SU-DHL-6 (cell line): ENCODE data around the gene TMEM245.

Experiments used
- H2AFZ ChIP-seq: fragments of 200-600 bp; sonication (generic); 2 replicates; pipeline ENCODE4 v1.6.1; 2014; ENCODE audit warnings: low read depth, mild to moderate bottlenecking, moderate library complexity, mixed read lengths, antibody characterized with exemption, low read length; ENCODE audit not compliant: severe bottlenecking
- H3F3A ChIP-seq: fragments of 200-600 bp; shearing (Covaris generic); 2 replicates; pipeline ENCODE4 v1.6.0; 2016; ENCODE audit warnings: antibody characterized with exemption, mild to moderate bottlenecking; ENCODE audit not compliant: insufficient read depth
- H3K27ac ChIP-seq: fragments of 200-600 bp; sonication (generic); 2 replicates; pipeline ENCODE4 v1.5.1; 2016; ENCODE audit warnings: low read depth, mild to moderate bottlenecking, low read length, moderate library complexity, mixed read lengths
- H3K27me3 ChIP-seq: fragments of 200-600 bp; sonication (generic), shearing (Covaris generic); 2 replicates; pipeline ENCODE4 v1.6.0; 2014; ENCODE audit warnings: mild to moderate bottlenecking, low read length
- H3K36me3 ChIP-seq: fragments of 200-600 bp; sonication (generic); 2 replicates; pipeline ENCODE4 v1.6.1; 2014; ENCODE audit warnings: mild to moderate bottlenecking, low read length, mixed read lengths
- H3K4me2 ChIP-seq: fragments of 300-600, 200-600 bp; shearing (Covaris generic), sonication (generic); 2 replicates; pipeline ENCODE4 v1.6.0; 2014; ENCODE audit warnings: low read length, low read depth, mild to moderate bottlenecking; ENCODE audit not compliant: poor library complexity, severe bottlenecking
- H3K4me3 ChIP-seq: fragments of 200-600 bp; sonication (generic); 2 replicates; pipeline ENCODE4 v1.5.1; 2014; ENCODE audit warnings: antibody characterized with exemption, low read length, mild to moderate bottlenecking, mixed read lengths; ENCODE audit not compliant: insufficient read depth, poor library complexity, severe bottlenecking
- H3K79me2 ChIP-seq: fragments of 200-600 bp; sonication (generic); 2 replicates; pipeline ENCODE4 v1.6.1; 2014; ENCODE audit warnings: mild to moderate bottlenecking, low read length, moderate library complexity; ENCODE audit not compliant: insufficient read depth
- H3K9ac ChIP-seq: fragments of 200-600 bp; sonication (generic); 2 replicates; pipeline ENCODE4 v1.7.0; 2014; ENCODE audit warnings: mild to moderate bottlenecking, low read length
- H3K9me2 ChIP-seq: fragments of 200-600 bp; sonication (generic); replicated peaks from 2 replicates; pipeline ENCODE4 v1.6.1; 2014; ENCODE audit warnings: low read length; ENCODE audit not compliant: insufficient read depth
- H3K9me3 ChIP-seq: fragments of 200-600 bp; sonication (generic); 2 replicates; pipeline ENCODE4 v1.6.1; 2014; ENCODE audit warnings: low read length, mixed read lengths; ENCODE audit not compliant: insufficient read depth
- H4K20me1 ChIP-seq: fragments of 200-600 bp; sonication (generic); 2 replicates; pipeline ENCODE4 v1.6.1; 2014; ENCODE audit warnings: low read depth, mild to moderate bottlenecking, antibody characterized with exemption, low read length, moderate library complexity, mixed read lengths
- EZH2phosphoT487 ChIP-seq: fragments of 200-600 bp; sonication (generic), shearing (Covaris generic); conservative IDR thresholded peaks from 2 replicates; pipeline ENCODE4 v1.6.1; 2018; ENCODE audit warnings: mild to moderate bottlenecking, antibody characterized with exemption, low read length, moderate library complexity, mixed read lengths
- TF ChIP-seq, protein P1 (sequence below): fragments of 200-600 bp; sonication (generic); IDR thresholded peaks from one replicate; pipeline ENCODE4 v1.5.1; 2017; ENCODE audit warnings: antibody characterized with exemption, mild to moderate bottlenecking, low read length, moderate library complexity; ENCODE audit not compliant: insufficient read depth, poor library complexity, severe bottlenecking

The TMEM245 gene

DNA sequence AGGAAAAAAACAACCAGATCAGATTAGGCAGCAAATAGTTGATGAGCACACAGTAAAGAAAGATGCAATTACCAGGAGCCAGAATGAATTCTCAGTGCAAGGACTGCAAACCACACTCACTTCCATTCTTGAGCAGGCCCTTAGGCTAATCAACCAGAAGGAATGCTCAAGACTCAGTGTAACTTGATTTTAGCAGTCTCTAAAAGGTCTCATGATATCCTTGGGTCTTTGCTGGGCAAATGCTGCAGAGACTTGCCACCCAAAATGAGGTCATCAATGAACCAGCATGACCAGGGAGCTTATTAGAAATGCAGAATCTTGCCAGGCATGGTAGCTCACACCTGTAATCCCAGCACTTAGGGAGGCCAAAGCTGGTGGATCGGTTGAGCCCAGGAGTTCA lies 20.1 kb upstream of the TMEM245 start:
- Histone ChIP-seq H3K4me2 (no peak overlapping the region), H3K9me2 (no peaks in the 10 kb centered on the region), H3K9ac (no peak overlapping the region), H3K9me3 (no peaks in the 10 kb centered on the region), H2AFZ (no peak overlapping the region), H3K27ac (no peak overlapping the region), H3K27me3 (no peaks in the 10 kb centered on the region; the same call in 1 of the 2 replicates), H3K36me3 (no peaks in the 10 kb centered on the region), H4K20me1 (no peaks in the 10 kb centered on the region), H3K79me2 (no peaks in the 10 kb centered on the region), H3F3A (no peaks in the 10 kb centered on the region), H3K4me3 (no peak overlapping the region)
- TF ChIP-seq, protein P1, sequence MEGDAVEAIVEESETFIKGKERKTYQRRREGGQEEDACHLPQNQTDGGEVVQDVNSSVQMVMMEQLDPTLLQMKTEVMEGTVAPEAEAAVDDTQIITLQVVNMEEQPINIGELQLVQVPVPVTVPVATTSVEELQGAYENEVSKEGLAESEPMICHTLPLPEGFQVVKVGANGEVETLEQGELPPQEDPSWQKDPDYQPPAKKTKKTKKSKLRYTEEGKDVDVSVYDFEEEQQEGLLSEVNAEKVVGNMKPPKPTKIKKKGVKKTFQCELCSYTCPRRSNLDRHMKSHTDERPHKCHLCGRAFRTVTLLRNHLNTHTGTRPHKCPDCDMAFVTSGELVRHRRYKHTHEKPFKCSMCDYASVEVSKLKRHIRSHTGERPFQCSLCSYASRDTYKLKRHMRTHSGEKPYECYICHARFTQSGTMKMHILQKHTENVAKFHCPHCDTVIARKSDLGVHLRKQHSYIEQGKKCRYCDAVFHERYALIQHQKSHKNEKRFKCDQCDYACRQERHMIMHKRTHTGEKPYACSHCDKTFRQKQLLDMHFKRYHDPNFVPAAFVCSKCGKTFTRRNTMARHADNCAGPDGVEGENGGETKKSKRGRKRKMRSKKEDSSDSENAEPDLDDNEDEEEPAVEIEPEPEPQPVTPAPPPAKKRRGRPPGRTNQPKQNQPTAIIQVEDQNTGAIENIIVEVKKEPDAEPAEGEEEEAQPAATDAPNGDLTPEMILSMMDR: no peak
- no peak for TF ChIP-seq EZH2phosphoT487

GRCh38 chr9:109138421-109138820 lies 18.7 kb upstream of the TMEM245 start:
- H3K9me3 ChIP-seq: no peaks in the 10 kb centered on the region
- no peak overlapping the region for H3K4me3 ChIP-seq
- no peaks in the 10 kb centered on the region for H4K20me1 ChIP-seq
- no peak overlapping the region for H3K4me2 ChIP-seq
- no peaks in the 10 kb centered on the region for H3F3A ChIP-seq
- H3K9me2 ChIP-seq: no peaks in the 10 kb centered on the region
- no peaks in the 10 kb centered on the region for H3K79me2 ChIP-seq
- no peak overlapping the region for H2AFZ ChIP-seq
- no peaks in the 10 kb centered on the region; the same call in 1 of the 2 replicates for H3K27me3 ChIP-seq
- no peak for TF ChIP-seq EZH2phosphoT487
- TF ChIP-seq, protein P1: no peak
- no peaks in the 10 kb centered on the region for H3K36me3 ChIP-seq
- no peak overlapping the region for H3K9ac ChIP-seq
- no peak overlapping the region for H3K27ac ChIP-seq

- Histone ChIP-seq H3K79me2 (no peaks in the 10 kb centered on the region), H3K27me3 (no peaks in the 10 kb centered on the region; the same call in 1 of the 2 replicates), H3K4me3 (no peak overlapping the region), H3K9ac (no peak overlapping the region), H3K4me2 (no peak overlapping the region), H3K9me3 (no peaks in the 10 kb centered on the region), H3F3A (no peaks in the 10 kb centered on the region), H4K20me1 (no peaks in the 10 kb centered on the region), H3K27ac (no peak overlapping the region), H2AFZ (no peak overlapping the region), H3K36me3 (no peaks in the 10 kb centered on the region), H3K9me2 (no peaks in the 10 kb centered on the region)
- TF ChIP-seq, protein P1: no peak
- TF ChIP-seq EZH2phosphoT487: no peak
These were observed 14.4 kb upstream of the TMEM245 start for GRCh38 chr9:109134167-109134578.

GRCh38 chr9:109133533-109133932 lies 13.8 kb upstream of the TMEM245 start:
- Histone ChIP-seq H3K9me2 (no peaks in the 10 kb centered on the region), H3K4me2 (no peak overlapping the region), H3K9me3 (no peaks in the 10 kb centered on the region), H3K27me3 (no peaks in the 10 kb centered on the region; the same call in 1 of the 2 replicates), H3K27ac (no peak overlapping the region), H3K36me3 (no peaks in the 10 kb centered on the region), H2AFZ (no peak overlapping the region), H3F3A (no peaks in the 10 kb centered on the region), H3K79me2 (no peaks in the 10 kb centered on the region), H3K9ac (no peak overlapping the region), H4K20me1 (no peaks in the 10 kb centered on the region), H3K4me3 (no peak overlapping the region)
- TF ChIP-seq, protein P1: no peak
- no peak for TF ChIP-seq EZH2phosphoT487
